Stimulated activated CD4-positive, alpha-beta T cell treated with anti-CD3 and anti-CD28 coated beads, TNF-alpha, amount 100 ng/mL, for 48 hours (primary cell): ENCODE measurements around the gene ANKAR.

Source experiments
- DNase-seq, 3 donors: peaks; one replicate each; pipeline ENCODE4 v3.0.0-alpha.2; 2020; ENCODE audit warnings: low read depth in 3 of 3

ANKAR gene

DNA sequence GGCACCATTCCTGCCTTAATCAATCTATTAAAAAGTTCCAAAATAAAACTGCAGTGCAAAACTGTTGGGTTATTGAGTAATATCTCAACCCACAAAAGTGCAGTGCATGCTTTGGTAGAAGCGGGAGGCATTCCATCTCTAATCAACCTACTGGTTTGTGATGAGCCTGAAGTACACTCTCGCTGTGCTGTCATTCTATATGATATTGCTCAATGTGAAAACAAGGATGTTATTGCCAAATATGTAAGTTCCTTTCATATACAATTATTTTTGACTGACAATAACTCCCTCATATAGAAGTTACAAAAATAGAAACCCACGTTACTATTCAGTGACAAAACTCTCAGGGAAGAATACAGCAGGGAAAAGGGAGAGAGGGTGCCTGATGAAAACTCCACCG, 45.1 kb downstream of the ANKAR start:
- DNase-seq, result no peak

DNA sequence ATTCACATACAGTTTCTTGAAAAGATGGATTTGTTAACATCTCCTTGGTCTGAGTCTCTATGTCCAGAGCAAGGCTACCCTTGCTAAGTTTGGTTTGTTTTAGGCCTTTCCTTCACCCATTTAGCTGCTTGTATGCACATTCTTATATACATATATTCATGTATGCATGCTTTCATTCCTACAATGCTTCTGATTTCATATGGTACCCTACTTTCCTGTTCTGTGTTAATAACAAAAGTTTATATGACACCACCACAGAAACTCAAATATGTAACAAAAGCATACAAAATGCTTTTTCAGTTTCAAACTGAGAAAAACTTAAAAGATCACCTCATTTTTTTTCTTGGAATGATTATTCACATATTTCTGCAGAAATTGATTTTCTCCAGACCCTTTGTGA, 48.7 kb downstream of the ANKAR start:
- no peak for DNase-seq
